OCI-LY1 (cell line): ENCODE results near the gene HTATIP2.
"Not testable (repeated sequence)": the region's sequence is repeated elsewhere in the genome, so short reads cannot be mapped to it uniquely, and the experiment has no call there.

ENCODE experiments used
- H2AFZ ChIP-seq: fragments of 200-600 bp; sonication (generic), shearing (Covaris generic); 2 replicates; pipeline ENCODE4 v1.6.0; 2014; ENCODE audit warnings: antibody characterized with exemption, mild to moderate bottlenecking, low read length
- H3F3A ChIP-seq: fragments of 200-600 bp; sonication (generic), shearing (Covaris generic); 2 replicates; pipeline ENCODE4 v1.6.0; 2014; ENCODE audit warnings: mild to moderate bottlenecking, antibody characterized with exemption, low read length, moderate library complexity; ENCODE audit not compliant: insufficient read depth
- H3K27ac ChIP-seq: fragments of 200-600 bp; sonication (generic); 2 replicates; pipeline ENCODE4 v1.5.1; 2014; ENCODE audit warnings: low read length, mixed run types, mild to moderate bottlenecking, low read depth; ENCODE audit not compliant: poor library complexity, severe bottlenecking
- H3K27me3 ChIP-seq: fragments of 200-600 bp; sonication (generic); 2 replicates; pipeline ENCODE4 v1.6.0; 2014; ENCODE audit warnings: antibody characterized with exemption, mild to moderate bottlenecking, low read length, moderate library complexity; ENCODE audit not compliant: insufficient read depth
- H3K36me3 ChIP-seq: fragments of 200-600 bp; sonication (generic); 2 replicates; pipeline ENCODE4 v1.6.1; 2014; ENCODE audit warnings: mild to moderate bottlenecking, antibody characterized with exemption, low read length, moderate library complexity, mixed read lengths; ENCODE audit not compliant: insufficient read depth
- H3K4me1 ChIP-seq: fragments of 200-600 bp; sonication (generic); 2 replicates; pipeline ENCODE4 v1.5.1; 2014; ENCODE audit warnings: mild to moderate bottlenecking, low read length, moderate library complexity; ENCODE audit not compliant: insufficient read depth, severe bottlenecking
- H3K4me2 ChIP-seq: fragments of 200-600 bp; sonication (generic), shearing (Covaris generic); 2 replicates; pipeline ENCODE4 v1.6.1; 2014; ENCODE audit warnings: low read length
- H3K4me3 ChIP-seq: fragments of 200-600 bp; sonication (generic); 2 replicates; pipeline ENCODE4 v1.5.1; 2014; ENCODE audit warnings: low read length, low read depth, mild to moderate bottlenecking, mixed read lengths; ENCODE audit not compliant: poor library complexity, severe bottlenecking
- H3K79me2 ChIP-seq: fragments of 200-600 bp; shearing (Covaris generic); 2 replicates; pipeline ENCODE4 v1.6.1; 2016; ENCODE audit warnings: mixed run types, low read length, mixed read lengths; ENCODE audit not compliant: insufficient read depth
- H3K9ac ChIP-seq: fragments of 200-600 bp; sonication (generic), shearing (Covaris generic); 2 replicates; pipeline ENCODE4 v1.6.1; 2014; ENCODE audit warnings: mild to moderate bottlenecking, low read length, mixed read lengths
- H3K9me2 ChIP-seq: fragments of 200-600 bp; sonication (generic), shearing (Covaris generic); 2 replicates; pipeline ENCODE4 v1.6.1; 2014; ENCODE audit warnings: low read depth, mild to moderate bottlenecking, low read length, mixed read lengths
- H3K9me3 ChIP-seq: fragments of 200-600 bp; shearing (Covaris generic); 2 replicates; pipeline ENCODE4 v1.6.1; 2014; ENCODE audit warnings: low read length, mixed read lengths
- H4K20me1 ChIP-seq: fragments of 200-600 bp; sonication (generic), shearing (Covaris generic); 2 replicates; pipeline ENCODE4 v1.6.0; 2016; ENCODE audit warnings: mild to moderate bottlenecking, low read length; ENCODE audit not compliant: insufficient read depth
- CTCF ChIP-seq: fragments of 200-600 bp; sonication (generic), shearing (Covaris generic); IDR thresholded peaks from 2 replicates; pipeline ENCODE4 v1.5.1; 2017; ENCODE audit warnings: mild to moderate bottlenecking, antibody characterized with exemption, low read length, moderate library complexity, mixed read lengths
- EZH2 ChIP-seq: fragments of 200-600 bp; sonication (generic), shearing (Covaris generic); IDR thresholded peaks from 2 replicates; pipeline ENCODE4 v1.8.0; 2017; ENCODE audit warnings: borderline replicate concordance, mixed run types, mild to moderate bottlenecking, antibody characterized with exemption, low read length, moderate library complexity, mixed read lengths

HTATIP2 gene

GRCh38 chr11:20373568-20374209 lies 10.2 kb downstream of the HTATIP2 start:
- Histone ChIP-seq H3K9ac (no peak overlapping the region), H4K20me1 (no peaks in the 10 kb centered on the region), H3K4me1 (no peaks in the 10 kb centered on the region), H3K27me3 (no peaks in the 10 kb centered on the region), H3K36me3 (peaks cover 47% of the 10 kb centered on the region), H3K79me2 (no peaks in the 10 kb centered on the region), H3K9me2 (no peaks in the 10 kb centered on the region), H3K4me2 (no peak overlapping the region), H3K4me3 (no peak overlapping the region), H3F3A (no peaks in the 10 kb centered on the region), H3K27ac (no peak overlapping the region), H2AFZ (no peak overlapping the region), H3K9me3 (no peaks in the 10 kb centered on the region)
- no peak for TF ChIP-seq EZH2
- TF ChIP-seq CTCF: no peak

- TF ChIP-seq EZH2 (no peak), CTCF (no peak)
- Histone ChIP-seq H3K79me2 (no peaks in the 10 kb centered on the region), H3K4me2 (no peak overlapping the region), H3F3A (no peaks in the 10 kb centered on the region), H3K9me3 (no peaks in the 10 kb centered on the region), H4K20me1 (no peaks in the 10 kb centered on the region), H3K4me1 (no peaks in the 10 kb centered on the region), H3K4me3 (no peak overlapping the region), H2AFZ (no peak overlapping the region), H3K9ac (no peak overlapping the region), H3K27ac (no peak overlapping the region), H3K27me3 (no peaks in the 10 kb centered on the region), H3K9me2 (no peaks in the 10 kb centered on the region), H3K36me3 (peaks cover 48% of the 10 kb centered on the region)
Observed at GRCh38 chr11:20374741-20375300, 11.3 kb downstream of the HTATIP2 start.

- Histone ChIP-seq H3F3A (no peaks in the 10 kb centered on the region), H3K9ac (no peak overlapping the region), H2AFZ (no peak overlapping the region), H4K20me1 (no peaks in the 10 kb centered on the region), H3K27me3 (no peaks in the 10 kb centered on the region), H3K79me2 (no peaks in the 10 kb centered on the region), H3K4me2 (no peak overlapping the region), H3K9me3 (no peaks in the 10 kb centered on the region), H3K9me2 (no peaks in the 10 kb centered on the region), H3K27ac (no peak overlapping the region), H3K4me3 (no peak overlapping the region), H3K36me3 (peaks cover 44% of the 10 kb centered on the region), H3K4me1 (no peaks in the 10 kb centered on the region)
- TF ChIP-seq EZH2: no peak
- no peak for TF ChIP-seq CTCF
Observed at GRCh38 chr11:20376162-20376730, 12.7 kb downstream of the HTATIP2 start.

- not testable (repeated sequence) for H2AFZ ChIP-seq, H3K9me3 ChIP-seq, H4K20me1 ChIP-seq, H3K4me2 ChIP-seq, H3K9ac ChIP-seq, H3F3A ChIP-seq, H3K4me3 ChIP-seq, H3K27ac ChIP-seq, H3K9me2 ChIP-seq, H3K27me3 ChIP-seq
- Histone ChIP-seq H3K79me2 (peaks cover 12% of the 10 kb centered on the region), H3K4me1 (peaks cover 20% of the 10 kb centered on the region), H3K36me3 (peaks cover 34% of the 10 kb centered on the region)
Observed at GRCh38 chr11:20385996-20386395, 22.5 kb downstream of the HTATIP2 start.
